ENCODE results near the gene ICAM4. TPM values are rescaled to one million over a fixed set of nuclear protein-coding genes. Genes with fewer than 3 reads are reported as not detected.

Gene ICAM4
- total and polyA plus RNA-seq, 2 of the 13 experiments (the other 11 are each of a cell fraction or from before 2014, with no cell fraction given), result 2.9 to 4.0 TPM

DNA sequence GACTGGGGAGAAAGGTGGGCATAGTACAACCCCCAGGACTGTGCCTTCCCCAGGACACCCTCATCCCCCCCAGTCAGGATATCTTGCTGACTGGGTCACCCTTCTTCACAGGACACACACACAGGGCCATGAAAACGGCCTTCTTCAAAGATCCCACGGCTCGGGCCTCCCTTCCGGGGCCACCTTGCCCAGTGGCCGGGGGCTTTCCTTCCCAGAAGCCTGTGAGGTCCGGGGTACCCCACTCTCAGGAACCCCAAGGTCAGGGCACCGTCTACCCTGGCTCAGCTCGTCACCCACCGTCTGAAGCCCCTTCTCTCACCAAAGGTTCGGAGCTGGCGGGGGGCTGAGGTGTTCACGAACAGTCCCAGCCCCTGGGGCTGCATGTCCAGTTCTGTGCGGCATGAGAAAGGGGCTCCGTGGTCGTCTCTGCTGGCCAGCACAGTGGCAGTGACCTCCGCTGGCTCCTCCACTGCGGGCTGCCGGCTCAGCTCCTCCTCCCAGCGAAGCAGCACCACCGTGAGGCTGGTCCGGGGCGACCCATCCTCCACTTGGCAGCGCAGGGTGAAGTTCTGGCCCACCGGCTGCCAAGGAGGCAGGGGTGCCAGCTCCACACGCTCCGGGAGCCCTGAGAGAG is 48.7 kb downstream of the ICAM4 start (continued):
- 0 out of 2 replicates have a peak, but pooled peaks have one; percentile 31 for TF ChIP-seq MTA1 (CRISPR knock-in tag; IDR thresholded peaks at IDR 0.05; ENCODE audit: borderline replicate concordance)
- TF ChIP-seq, protein P1, sequence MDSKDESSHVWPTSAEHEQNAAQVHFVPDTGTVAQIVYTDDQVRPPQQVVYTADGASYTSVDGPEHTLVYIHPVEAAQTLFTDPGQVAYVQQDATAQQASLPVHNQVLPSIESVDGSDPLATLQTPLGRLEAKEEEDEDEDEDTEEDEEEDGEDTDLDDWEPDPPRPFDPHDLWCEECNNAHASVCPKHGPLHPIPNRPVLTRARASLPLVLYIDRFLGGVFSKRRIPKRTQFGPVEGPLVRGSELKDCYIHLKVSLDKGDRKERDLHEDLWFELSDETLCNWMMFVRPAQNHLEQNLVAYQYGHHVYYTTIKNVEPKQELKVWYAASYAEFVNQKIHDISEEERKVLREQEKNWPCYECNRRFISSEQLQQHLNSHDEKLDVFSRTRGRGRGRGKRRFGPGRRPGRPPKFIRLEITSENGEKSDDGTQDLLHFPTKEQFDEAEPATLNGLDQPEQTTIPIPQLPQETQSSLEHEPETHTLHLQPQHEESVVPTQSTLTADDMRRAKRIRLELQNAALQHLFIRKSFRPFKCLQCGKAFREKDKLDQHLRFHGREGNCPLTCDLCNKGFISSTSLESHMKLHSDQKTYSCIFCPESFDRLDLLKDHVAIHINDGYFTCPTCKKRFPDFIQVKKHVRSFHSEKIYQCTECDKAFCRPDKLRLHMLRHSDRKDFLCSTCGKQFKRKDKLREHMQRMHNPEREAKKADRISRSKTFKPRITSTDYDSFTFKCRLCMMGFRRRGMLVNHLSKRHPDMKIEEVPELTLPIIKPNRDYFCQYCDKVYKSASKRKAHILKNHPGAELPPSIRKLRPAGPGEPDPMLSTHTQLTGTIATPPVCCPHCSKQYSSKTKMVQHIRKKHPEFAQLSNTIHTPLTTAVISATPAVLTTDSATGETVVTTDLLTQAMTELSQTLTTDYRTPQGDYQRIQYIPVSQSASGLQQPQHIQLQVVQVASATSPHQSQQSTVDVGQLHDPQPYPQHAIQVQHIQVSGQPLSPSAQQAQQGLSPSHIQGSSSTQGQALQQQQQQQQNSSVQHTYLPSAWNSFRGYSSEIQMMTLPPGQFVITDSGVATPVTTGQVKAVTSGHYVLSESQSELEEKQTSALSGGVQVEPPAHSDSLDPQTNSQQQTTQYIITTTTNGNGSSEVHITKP (CRISPR knock-in tag; IDR thresholded peaks at IDR 0.05; ENCODE audit: low read depth), result peak; percentile 46; the same call in 1 of the 2 replicates
- no peak for TF ChIP-seq SP2 (CRISPR knock-in tag; IDR thresholded peaks at IDR 0.05)
- TF ChIP-seq KDM4B (CRISPR knock-in tag; IDR thresholded peaks at IDR 0.05), result no peak
- TF ChIP-seq JUNB (CRISPR knock-in tag; IDR thresholded peaks at IDR 0.05; ENCODE audit: borderline replicate concordance), result no peak
- TF ChIP-seq TBX2 (CRISPR knock-in tag; IDR thresholded peaks at IDR 0.05; ENCODE audit: borderline replicate concordance), result no peak
- TF ChIP-seq ZNF614 (CRISPR knock-in tag; IDR thresholded peaks at IDR 0.05; ENCODE audit: borderline replicate concordance), result no peak
- no peak for TF ChIP-seq GATAD2A (CRISPR knock-in tag; IDR thresholded peaks at IDR 0.05)
- TF ChIP-seq PCBP1 (IDR thresholded peaks at IDR 0.05; ENCODE audit: borderline replicate concordance, low read depth, low read length), result no peak
- TF ChIP-seq, protein P2, sequence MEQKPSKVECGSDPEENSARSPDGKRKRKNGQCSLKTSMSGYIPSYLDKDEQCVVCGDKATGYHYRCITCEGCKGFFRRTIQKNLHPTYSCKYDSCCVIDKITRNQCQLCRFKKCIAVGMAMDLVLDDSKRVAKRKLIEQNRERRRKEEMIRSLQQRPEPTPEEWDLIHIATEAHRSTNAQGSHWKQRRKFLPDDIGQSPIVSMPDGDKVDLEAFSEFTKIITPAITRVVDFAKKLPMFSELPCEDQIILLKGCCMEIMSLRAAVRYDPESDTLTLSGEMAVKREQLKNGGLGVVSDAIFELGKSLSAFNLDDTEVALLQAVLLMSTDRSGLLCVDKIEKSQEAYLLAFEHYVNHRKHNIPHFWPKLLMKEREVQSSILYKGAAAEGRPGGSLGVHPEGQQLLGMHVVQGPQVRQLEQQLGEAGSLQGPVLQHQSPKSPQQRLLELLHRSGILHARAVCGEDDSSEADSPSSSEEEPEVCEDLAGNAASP (CRISPR knock-in tag; IDR thresholded peaks at IDR 0.05; ENCODE audit: borderline replicate concordance), result 0 out of 2 replicates have a peak, but pooled peaks have one; percentile 23
- 0 out of 4 replicates have a peak, but pooled peaks of 1 of the 2 experiments have one; percentile 12 for TF ChIP-seq NR2F1 (CRISPR knock-in tag; IDR thresholded peaks at IDR 0.05)
- TF ChIP-seq TCF7 (IDR thresholded peaks at IDR 0.05; ENCODE audit: low read depth), result no peak
- TF ChIP-seq, protein P3, sequence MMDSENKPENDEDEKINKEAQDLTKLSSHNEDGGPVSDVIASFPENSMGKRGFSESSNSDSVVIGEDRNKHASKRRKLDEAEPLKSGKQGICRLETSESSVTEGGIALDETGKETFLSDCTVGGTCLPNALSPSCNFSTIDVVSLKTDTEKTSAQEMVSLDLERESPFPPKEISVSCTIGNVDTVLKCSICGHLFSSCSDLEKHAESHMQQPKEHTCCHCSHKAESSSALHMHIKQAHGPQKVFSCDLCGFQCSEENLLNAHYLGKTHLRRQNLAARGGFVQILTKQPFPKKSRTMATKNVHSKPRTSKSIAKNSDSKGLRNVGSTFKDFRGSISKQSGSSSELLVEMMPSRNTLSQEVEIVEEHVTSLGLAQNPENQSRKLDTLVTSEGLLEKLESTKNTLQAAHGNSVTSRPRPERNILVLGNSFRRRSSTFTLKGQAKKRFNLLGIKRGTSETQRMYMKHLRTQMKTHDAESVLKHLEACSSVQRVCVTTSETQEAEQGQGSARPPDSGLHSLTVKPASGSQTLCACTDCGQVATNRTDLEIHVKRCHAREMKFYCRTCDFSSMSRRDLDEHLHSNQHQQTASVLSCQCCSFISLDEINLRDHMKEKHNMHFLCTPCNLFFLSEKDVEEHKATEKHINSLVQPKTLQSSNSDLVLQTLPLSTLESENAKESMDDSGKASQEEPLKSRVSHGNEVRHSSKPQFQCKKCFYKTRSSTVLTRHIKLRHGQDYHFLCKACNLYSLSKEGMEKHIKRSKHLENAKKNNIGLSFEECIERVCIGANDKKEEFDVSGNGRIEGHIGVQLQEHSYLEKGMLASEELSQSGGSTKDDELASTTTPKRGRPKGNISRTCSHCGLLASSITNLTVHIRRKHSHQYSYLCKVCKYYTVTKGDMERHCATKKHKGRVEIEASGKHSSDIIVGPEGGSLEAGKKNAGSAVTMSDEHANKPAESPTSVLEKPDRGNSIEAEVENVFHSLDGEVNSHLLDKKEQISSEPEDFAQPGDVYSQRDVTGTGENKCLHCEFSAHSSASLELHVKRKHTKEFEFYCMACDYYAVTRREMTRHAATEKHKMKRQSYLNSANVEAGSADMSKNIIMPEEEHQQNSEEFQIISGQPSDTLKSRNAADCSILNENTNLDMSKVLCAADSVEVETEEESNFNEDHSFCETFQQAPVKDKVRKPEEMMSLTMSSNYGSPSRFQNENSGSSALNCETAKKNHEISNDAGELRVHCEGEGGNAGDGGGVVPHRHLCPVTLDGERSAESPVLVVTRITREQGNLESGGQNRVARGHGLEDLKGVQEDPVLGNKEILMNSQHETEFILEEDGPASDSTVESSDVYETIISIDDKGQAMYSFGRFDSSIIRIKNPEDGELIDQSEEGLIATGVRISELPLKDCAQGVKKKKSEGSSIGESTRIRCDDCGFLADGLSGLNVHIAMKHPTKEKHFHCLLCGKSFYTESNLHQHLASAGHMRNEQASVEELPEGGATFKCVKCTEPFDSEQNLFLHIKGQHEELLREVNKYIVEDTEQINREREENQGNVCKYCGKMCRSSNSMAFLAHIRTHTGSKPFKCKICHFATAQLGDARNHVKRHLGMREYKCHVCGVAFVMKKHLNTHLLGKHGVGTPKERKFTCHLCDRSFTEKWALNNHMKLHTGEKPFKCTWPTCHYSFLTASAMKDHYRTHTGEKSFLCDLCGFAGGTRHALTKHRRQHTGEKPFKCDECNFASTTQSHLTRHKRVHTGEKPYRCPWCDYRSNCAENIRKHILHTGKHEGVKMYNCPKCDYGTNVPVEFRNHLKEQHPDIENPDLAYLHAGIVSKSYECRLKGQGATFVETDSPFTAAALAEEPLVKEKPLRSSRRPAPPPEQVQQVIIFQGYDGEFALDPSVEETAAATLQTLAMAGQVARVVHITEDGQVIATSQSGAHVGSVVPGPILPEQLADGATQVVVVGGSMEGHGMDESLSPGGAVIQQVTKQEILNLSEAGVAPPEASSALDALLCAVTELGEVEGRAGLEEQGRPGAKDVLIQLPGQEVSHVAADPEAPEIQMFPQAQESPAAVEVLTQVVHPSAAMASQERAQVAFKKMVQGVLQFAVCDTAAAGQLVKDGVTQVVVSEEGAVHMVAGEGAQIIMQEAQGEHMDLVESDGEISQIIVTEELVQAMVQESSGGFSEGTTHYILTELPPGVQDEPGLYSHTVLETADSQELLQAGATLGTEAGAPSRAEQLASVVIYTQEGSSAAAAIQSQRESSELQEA (CRISPR knock-in tag; IDR thresholded peaks at IDR 0.05; ENCODE audit: not compliant biosample characterization), result no peak
- TF ChIP-seq ZNF343 (CRISPR knock-in tag; IDR thresholded peaks at IDR 0.05), result 0 out of 2 replicates have a peak, but pooled peaks have one; percentile 29
- TF ChIP-seq ZNF207 (IDR thresholded peaks at IDR 0.05; ENCODE audit: borderline replicate concordance), result no peak
- TF ChIP-seq SMC3 (IDR thresholded peaks at IDR 0.05; ENCODE audit: low read length), result no peak
